Measurements from ENCODE around the gene AHCYL1.

AHCYL1 gene

GRCh38 chr1:109983380-109984189 is 980 bp upstream of the AHCYL1 start:
- Mint-ChIP-seq H3K4me3 (peak overlapping the region; percentile 93), H3K4me1 (peaks cover 40% of the 10 kb centered on the region), H3K9me3 (no peaks in the 10 kb centered on the region), H3K27ac (peak overlapping the region; percentile 99), H3K36me3 (no peaks in the 10 kb centered on the region)
- DNase-seq (ENCODE audit: low spot score in 2 of 2) (no peak), ATAC-seq (no peak)

GRCh38 chr1:109984190-109984455 is 442 bp upstream of the AHCYL1 start:
- H3K4me3 Mint-ChIP-seq: peak overlapping the region; percentile 93
- peak overlapping the region; percentile 99 for H3K27ac Mint-ChIP-seq
- no peaks in the 10 kb centered on the region for H3K36me3 Mint-ChIP-seq
- ATAC-seq (no peak), DNase-seq (ENCODE audit: low spot score in 2 of 2) (peak in 1 of 2 donors; percentile 20)
- H3K9me3 Mint-ChIP-seq: no peaks in the 10 kb centered on the region
- peaks cover 40% of the 10 kb centered on the region for H3K4me1 Mint-ChIP-seq

DNA sequence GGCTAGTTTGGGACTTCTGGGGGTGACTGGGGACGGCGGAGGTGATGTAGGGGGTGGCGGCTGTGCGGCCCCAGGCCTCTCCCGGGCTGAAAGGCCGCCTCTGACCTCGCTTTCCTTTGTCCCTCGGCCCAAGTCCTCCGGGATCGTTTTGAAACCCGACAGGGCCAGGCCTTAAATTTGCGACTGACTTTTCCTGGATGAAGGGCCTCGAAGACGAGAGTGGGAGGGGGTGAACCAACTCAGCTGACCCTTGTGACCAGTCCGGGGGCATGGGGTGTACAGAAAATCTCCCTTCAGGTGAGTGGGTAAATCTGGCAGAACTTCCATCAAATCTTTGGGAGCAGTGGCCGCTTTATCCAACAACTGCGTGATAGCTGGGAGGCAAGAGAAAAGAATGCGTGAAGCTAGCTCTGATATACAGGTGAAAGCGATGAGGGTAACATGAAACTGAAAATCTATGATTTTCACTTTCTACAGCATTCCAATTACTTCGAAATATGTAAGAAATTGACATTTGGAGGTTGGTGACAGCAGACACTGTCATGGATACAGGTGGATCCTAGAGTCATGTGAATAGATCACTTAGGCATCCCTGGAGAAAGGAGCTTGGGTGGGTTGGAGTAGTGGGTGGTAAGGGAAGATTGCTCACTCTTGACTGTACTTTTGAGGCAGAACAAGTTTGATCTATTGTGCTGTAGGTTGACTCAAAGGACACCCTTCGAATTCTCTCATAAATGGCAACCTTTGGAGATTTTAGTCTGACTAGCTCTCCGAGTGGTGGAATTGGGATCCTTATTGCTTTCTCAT is 885 bp downstream of the AHCYL1 start:
- H3K27ac Mint-ChIP-seq: peak overlapping the region; percentile 99
- no peak for ATAC-seq
- H3K36me3 Mint-ChIP-seq: peaks cover 9% of the 10 kb centered on the region
- peak overlapping the region; percentile 93 for H3K4me3 Mint-ChIP-seq
- DNase-seq (ENCODE audit: low spot score in 2 of 2): no peak
- H3K9me3 Mint-ChIP-seq: no peaks in the 10 kb centered on the region
- peaks cover 46% of the 10 kb centered on the region for H3K4me1 Mint-ChIP-seq

DNA sequence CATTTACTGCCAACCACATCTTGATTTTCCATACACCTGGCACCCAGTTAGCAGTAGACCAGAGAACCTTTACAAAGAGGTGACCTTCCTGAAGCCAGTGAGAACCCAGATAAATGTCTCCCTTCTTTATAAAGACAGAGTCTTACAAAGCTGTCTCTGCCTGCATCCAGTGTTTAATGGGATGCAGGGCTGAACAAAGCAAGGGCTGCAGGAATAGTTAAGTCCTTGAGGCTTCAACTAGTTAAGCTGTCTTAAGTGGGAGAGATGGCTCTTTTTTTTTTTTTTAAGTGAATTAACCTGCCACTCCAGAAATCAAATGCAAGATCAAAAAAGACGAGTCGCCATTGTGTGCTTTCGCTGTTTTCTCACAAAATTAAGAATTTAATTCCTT is 1.5 kb downstream of the AHCYL1 start:
- peak overlapping the region; percentile 99 for H3K27ac Mint-ChIP-seq
- H3K36me3 Mint-ChIP-seq: peaks cover 9% of the 10 kb centered on the region

DNA sequence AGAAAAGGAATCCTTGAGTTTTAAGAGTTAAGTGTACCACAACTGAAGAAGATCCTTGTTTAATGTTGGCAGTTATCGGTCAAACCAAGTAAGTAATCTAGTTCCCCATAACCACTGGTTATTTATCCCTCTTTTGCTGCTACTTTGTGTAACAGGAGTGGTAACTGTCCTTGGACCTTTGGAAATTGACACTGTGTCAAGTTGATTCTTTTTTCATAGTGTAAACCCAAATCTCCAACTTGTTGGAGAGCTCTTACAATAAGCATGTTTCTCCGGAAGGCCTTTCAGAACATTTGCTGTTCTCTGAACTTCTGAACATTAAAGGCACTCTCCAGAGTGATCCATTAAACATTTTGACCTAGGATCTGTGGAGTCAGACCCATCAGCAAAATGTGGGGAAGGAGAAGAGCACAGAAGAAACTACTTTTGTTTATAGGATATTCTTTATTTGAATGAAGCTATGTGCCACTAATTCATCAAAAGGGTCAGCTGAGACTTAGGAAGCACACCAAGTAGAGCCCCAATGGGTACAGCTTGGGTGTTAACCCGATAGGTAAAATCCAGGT is 3.9 kb downstream of the AHCYL1 start:
- no peak overlapping the region for H3K27ac Mint-ChIP-seq
- DNase-seq (ENCODE audit: low spot score in 2 of 2): no peak
- H3K36me3 Mint-ChIP-seq: peaks cover 9% of the 10 kb centered on the region
- no peak overlapping the region for H3K4me3 Mint-ChIP-seq
- ATAC-seq: no peak
- no peaks in the 10 kb centered on the region for H3K9me3 Mint-ChIP-seq
- peaks cover 64% of the 10 kb centered on the region for H3K4me1 Mint-ChIP-seq

More for the DNA sequence above, 1.5 kb downstream of the AHCYL1 start:
- no peak for DNase-seq (ENCODE audit: low spot score in 2 of 2)
- Mint-ChIP-seq H3K9me3 (no peaks in the 10 kb centered on the region), H3K4me1 (peaks cover 51% of the 10 kb centered on the region), H3K4me3 (peak overlapping the region; percentile 93)
- ATAC-seq: no peak

- ATAC-seq (no peak), DNase-seq (ENCODE audit: low spot score in 2 of 2) (no peak)
- no peaks in the 10 kb centered on the region for H3K9me3 Mint-ChIP-seq
- no peak overlapping the region for H3K4me3 Mint-ChIP-seq
- peaks cover 64% of the 10 kb centered on the region for H3K4me1 Mint-ChIP-seq
- peaks cover 9% of the 10 kb centered on the region for H3K36me3 Mint-ChIP-seq
- no peak overlapping the region for H3K27ac Mint-ChIP-seq
These were observed 5.1 kb downstream of the AHCYL1 start for GRCh38 chr1:109989506-109990301.

- ATAC-seq (no peak), DNase-seq (ENCODE audit: low spot score in 2 of 2) (no peak)
- Mint-ChIP-seq H3K36me3 (peaks cover 11% of the 10 kb centered on the region), H3K4me1 (peaks cover 62% of the 10 kb centered on the region), H3K4me3 (no peak overlapping the region), H3K27ac (no peak overlapping the region), H3K9me3 (no peaks in the 10 kb centered on the region)
These were observed 5.7 kb downstream of the AHCYL1 start for GRCh38 chr1:109990302-109990653.

DNA sequence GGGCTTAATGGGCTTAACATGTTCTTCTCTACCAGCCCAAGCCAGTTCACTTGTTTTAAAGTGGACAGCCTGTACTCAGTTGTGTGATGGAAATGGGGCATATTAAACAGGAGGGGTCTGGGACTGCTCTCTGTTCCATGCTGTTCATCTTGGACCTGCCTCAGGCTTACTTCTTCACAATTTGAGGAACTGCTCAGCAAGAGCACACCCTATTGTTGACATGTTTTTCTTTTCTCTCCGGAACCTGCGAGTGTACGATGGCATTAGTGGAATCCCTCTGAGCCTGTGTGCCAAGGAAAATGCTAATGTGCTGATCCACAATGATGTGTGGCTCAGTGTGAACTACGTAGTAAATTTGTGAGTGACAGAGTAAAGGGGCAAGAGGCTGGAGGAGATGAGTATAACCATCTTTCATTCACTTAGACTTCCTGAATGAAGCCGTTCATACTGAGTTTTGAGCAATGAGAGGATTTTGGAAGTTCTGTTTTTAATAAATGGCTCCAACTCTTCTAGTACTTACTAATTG is 6.9 kb downstream of the AHCYL1 start:
- Mint-ChIP-seq H3K9me3 (no peaks in the 10 kb centered on the region), H3K27ac (no peak overlapping the region), H3K36me3 (peaks cover 21% of the 10 kb centered on the region), H3K4me3 (no peak overlapping the region), H3K4me1 (peaks cover 50% of the 10 kb centered on the region)
- DNase-seq (ENCODE audit: low spot score in 2 of 2) (no peak), ATAC-seq (no peak)

DNA sequence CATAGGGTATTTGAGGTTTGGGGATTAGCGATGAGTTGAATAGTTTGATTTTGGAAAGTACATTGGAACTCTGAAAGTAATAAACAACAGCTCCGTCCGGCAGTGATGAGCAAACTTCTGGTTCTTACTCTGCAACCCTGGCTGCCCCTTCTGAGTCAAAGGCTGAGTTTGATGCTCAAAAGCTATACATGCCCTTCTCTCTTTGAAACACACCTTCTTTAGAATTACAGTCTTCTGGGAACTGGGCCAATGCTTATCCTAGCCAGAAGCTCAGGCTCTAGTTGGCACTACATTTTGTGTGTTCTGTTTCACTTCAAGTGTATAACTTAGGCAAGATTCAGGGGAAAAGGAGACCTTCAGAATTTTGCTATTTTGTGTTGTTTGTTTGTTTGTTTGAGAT is 9.3 kb downstream of the AHCYL1 start:
- Mint-ChIP-seq H3K4me3 (no peak overlapping the region), H3K4me1 (peaks cover 36% of the 10 kb centered on the region), H3K36me3 (peaks cover 21% of the 10 kb centered on the region), H3K9me3 (no peaks in the 10 kb centered on the region), H3K27ac (peak overlapping the region; percentile 37)
- ATAC-seq (peak; percentile 86), DNase-seq (ENCODE audit: low spot score in 2 of 2) (no peak)

DNA sequence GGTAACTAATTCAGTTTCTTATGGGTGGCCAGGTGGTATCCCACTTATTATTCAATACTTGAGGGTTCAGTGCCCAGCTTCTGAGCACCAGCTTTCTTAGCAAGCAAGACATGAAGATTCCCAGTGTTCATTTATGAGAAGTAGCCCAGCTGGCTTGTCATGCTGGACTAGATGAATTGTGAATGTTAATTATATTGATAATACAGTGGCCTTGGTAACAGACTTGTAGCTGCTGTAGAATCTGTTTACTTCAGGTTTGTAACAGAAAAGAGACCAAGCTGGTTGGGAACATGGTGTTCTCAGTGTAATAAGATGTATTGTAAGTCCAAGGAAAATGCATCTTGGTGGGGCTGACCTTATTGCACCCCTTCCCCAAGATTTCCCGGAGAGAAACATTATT is 10.1 kb downstream of the AHCYL1 start:
- no peak overlapping the region for H3K27ac Mint-ChIP-seq
- H3K36me3 Mint-ChIP-seq: peaks cover 20% of the 10 kb centered on the region
- ATAC-seq: no peak

DNA sequence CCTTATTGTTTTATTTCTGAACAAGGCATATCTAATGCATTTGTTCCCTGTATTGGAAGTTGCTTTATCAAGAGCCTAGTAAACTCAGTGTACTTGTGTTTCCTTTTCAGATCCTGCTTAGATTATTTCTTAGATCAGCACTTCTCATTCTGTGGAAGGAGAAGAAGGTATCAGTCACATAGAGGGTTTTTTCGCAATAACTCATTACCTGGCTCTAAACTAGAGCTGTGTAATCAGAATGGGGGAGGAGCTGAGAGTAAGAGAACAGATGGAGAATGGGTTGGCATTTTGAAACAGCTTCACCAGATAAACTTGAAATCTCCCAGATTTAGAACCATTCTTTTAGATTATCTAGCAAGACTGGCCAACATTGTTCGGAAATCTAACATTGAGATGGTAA is 11.0 kb downstream of the AHCYL1 start:
- no peaks in the 10 kb centered on the region for H3K9me3 Mint-ChIP-seq
- peaks cover 12% of the 10 kb centered on the region for H3K36me3 Mint-ChIP-seq
- H3K27ac Mint-ChIP-seq: no peak overlapping the region
- ATAC-seq: no peak
- H3K4me3 Mint-ChIP-seq: no peak overlapping the region
- DNase-seq (ENCODE audit: low spot score in 2 of 2): no peak
- H3K4me1 Mint-ChIP-seq: peaks cover 30% of the 10 kb centered on the region

More for the DNA sequence above, 10.1 kb downstream of the AHCYL1 start:
- H3K4me3 Mint-ChIP-seq: no peak overlapping the region
- peaks cover 36% of the 10 kb centered on the region for H3K4me1 Mint-ChIP-seq
- DNase-seq (ENCODE audit: low spot score in 2 of 2): no peak
- H3K9me3 Mint-ChIP-seq: no peaks in the 10 kb centered on the region

- Mint-ChIP-seq H3K27ac (peak overlapping the region; percentile 34), H3K4me3 (no peak overlapping the region), H3K4me1 (peaks cover 21% of the 10 kb centered on the region), H3K36me3 (peaks cover 12% of the 10 kb centered on the region), H3K9me3 (no peaks in the 10 kb centered on the region)
- DNase-seq (ENCODE audit: low spot score in 2 of 2) (no peak), ATAC-seq (no peak)
These were observed 11.9 kb downstream of the AHCYL1 start for GRCh38 chr1:109996476-109996875.

DNA sequence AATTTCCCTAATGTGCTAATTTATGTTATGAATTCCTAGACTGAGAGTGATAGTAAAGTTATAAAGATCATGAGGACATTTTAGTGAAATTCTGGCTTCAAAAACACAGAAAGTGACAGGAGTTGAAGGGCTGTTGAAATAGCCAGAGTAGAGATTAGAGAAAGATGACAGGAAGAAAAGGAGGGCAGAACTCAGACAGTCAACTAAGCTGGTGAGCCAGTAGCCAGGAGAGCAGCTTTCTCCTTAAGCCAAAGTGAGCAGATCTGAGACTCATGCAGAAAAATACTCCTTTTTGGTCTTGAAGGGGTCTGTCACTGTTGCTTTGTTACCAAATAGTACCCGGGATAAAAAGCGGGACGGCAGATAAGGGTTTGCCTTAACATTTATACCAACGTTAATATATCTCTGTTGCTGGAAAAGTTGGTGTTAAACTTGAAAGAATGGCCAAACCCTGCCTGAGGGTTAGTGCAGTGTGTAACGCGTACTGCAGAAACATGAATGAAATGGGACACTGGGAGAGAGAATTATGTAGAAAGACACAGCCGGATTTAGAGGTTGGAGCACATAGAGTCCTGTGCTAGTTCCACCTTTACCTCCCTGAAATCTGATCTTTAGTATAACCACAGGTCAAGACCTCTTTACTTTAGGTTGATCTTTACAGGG is 12.8 kb downstream of the AHCYL1 start:
- Mint-ChIP-seq H3K4me1 (peaks cover 15% of the 10 kb centered on the region), H3K4me3 (no peak overlapping the region), H3K9me3 (no peaks in the 10 kb centered on the region), H3K27ac (no peak overlapping the region), H3K36me3 (peaks cover 12% of the 10 kb centered on the region)
- DNase-seq (ENCODE audit: low spot score in 2 of 2): no peak
- ATAC-seq: no peak

DNA sequence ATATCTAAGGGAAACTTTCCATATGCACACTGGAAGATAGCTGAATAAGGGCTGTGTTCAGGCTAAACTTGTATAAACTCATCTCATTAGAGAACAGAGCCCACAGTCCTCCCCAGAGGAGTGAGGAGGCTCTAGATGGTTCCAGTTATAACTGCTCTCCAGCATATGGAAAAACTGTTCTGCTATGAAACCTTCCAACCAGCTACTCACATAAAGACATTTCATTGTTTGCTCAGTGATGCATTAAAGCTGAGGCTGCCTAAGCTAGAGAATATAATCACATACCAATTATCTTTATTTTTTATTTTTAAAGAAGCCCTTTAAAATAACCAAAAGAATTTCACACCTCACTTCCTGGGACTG is 13.3 kb downstream of the AHCYL1 start:
- Mint-ChIP-seq H3K4me3 (no peak overlapping the region), H3K27ac (no peak overlapping the region), H3K4me1 (peaks cover 19% of the 10 kb centered on the region), H3K36me3 (peaks cover 12% of the 10 kb centered on the region), H3K9me3 (no peaks in the 10 kb centered on the region)
- DNase-seq (ENCODE audit: low spot score in 2 of 2) (no peak), ATAC-seq (no peak)

DNA sequence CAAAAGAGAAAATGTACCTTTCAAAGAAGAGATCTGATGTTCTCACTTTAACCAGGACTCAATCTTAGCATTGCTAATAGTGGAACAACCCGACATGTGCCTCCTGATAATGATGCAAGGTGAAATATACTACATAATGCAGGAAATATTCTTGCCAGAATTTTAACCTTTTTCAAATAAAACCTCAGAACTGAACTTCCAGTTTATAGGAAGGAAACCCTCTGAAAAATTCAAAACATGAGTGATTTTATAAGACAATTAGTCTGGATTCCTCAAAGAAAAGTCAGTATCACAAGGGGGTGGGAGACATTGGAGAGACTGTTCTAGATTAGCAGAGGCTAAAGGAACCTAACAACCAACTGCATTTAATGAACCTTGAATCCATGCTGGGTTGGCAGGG is 18.1 kb downstream of the AHCYL1 start:
- Mint-ChIP-seq H3K36me3 (peaks cover 4% of the 10 kb centered on the region), H3K4me1 (peaks cover 29% of the 10 kb centered on the region), H3K9me3 (no peaks in the 10 kb centered on the region), H3K27ac (peak overlapping the region; percentile 73), H3K4me3 (no peak overlapping the region)
- ATAC-seq: no peak
- no peak for DNase-seq (ENCODE audit: low spot score in 2 of 2)

Measured in stimulated activated effector memory CD8-positive, alpha-beta T cell treated with anti-CD3 and anti-CD28 coated beads, Interleukin-12 subunit alpha, Interleukin-12 subunit beta, amount 100 ng/mL, for 72 hours (primary cell).